SIG-M5 treated with dmso at 0.1 percent for 504 hours (cell line): ENCODE measurements around the gene FRMD8.

Source experiments
- DNase-seq: peaks from one replicate; lab custom pipeline; 2025; ENCODE audit not compliant: unreplicated experiment; lab: John Stamatoyannopoulos, UW

Gene FRMD8

DNA sequence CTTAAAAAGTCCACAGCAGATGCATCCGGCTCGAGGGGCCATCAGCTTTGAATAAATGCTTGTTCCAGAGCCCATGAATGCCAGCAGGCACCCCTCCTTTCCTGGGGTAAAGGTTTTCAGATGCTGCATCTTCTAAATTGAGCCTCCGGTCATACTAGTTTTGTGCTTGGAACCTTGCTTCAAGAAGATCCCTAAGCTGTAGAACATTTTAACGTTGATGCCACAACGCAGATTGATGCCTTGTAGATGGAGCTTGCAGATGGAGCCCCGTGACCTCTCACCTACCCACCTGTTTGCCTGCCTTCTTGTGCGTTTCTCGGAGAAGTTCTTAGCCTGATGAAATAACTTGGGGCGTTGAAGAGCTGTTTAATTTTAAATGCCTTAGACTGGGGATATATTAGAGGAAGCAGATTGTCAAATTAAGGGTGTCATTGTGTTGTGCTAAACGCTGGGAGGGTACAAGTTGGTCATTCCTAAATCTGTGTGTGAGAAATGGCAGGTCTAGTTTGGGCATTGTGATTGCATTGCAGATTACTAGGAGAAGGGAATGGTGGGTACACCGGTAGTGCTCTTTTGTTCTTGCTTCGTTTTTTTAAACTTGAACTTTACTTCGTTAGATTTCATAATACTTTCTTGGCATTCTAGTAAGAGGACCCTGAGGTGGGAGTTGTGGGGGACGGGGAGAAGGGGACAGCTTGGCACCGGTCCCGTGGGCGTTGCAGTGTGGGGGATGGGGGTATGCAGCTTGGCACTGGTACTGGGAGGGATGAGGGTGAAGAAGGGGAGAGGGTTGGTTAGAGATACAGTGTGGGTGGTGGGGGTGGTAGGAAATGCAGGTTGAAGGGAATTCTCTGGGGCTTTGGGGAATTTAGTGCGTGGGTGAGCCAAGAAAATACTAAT, 38.0 kb downstream of the FRMD8 start:
- peak; percentile 64 for DNase-seq

GRCh38 chr11:65425105-65425970, 38.9 kb downstream of the FRMD8 start:
- peak; percentile 86 for DNase-seq

- DNase-seq, result peak; percentile 99
Measured at GRCh38 chr11:65425971-65426838, 39.8 kb downstream of the FRMD8 start.

GRCh38 chr11:65426839-65427690, 40.6 kb downstream of the FRMD8 start:
- DNase-seq, result no peak

- no peak for DNase-seq
Measured at GRCh38 chr11:65427691-65428577, 41.5 kb downstream of the FRMD8 start.

DNA sequence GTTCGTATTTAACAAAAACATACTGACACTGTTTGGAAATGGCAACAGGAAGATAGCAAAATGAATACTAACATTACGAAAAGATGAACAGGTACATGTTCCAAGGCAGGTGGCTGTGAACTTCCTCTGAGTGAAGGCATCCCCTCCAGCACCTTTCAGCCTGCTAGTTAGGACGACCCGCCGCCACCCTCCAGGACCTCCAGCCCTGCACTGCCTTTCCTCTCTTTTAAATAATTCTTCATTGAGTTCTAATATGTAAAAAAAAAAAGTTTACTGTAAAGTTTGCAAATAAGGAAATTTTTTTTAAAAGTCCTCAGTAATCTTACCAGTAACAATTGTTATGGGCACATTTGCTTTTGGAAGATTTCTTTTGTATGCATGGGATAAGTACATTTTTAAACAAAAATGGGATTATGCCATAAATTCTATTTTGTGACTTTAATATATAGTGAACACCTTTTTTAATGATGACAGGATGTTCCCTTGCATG, 42.2 kb downstream of the FRMD8 start:
- no peak for DNase-seq

- DNase-seq, result peak; percentile 44
Measured at GRCh38 chr11:65429068-65429681, 42.7 kb downstream of the FRMD8 start.

- peak; percentile 52 for DNase-seq
Measured at GRCh38 chr11:65429724-65430405, 43.4 kb downstream of the FRMD8 start.

DNA sequence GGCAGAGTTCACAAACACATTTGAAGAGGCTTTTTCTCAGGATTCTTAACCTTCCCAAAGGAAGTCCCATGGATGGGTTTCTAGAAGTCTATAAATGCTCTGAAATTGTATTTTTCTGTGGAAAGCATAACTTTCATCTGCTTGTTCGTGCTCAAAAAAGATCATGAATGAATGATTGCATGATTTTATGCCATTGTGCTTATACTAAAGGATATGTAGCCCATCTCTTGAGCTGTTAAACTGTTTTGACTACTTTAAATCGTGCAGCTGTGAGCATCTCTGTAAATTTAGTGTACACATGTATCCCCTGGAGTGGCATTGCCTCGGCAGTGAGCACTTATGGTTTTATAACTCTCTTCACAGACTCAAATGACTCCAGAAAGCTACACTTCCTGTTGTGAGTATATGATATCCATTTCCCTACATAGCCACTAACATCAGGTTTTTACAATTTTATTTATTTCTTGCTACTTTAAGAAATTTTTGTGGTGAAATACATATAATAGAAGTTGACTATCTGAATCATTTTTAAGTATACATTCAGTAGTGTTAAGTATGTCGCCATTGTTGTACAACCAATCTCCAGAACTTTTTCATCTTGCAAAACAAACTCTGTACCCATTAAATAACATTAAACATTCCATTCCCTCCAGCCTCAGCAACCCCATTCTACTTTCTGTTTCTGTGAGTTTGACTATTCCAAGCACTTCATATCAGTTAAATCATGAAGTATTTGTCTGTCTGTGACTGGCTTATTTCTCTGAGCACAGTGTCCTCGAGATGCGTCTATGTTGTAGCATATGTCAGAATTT, 44.2 kb downstream of the FRMD8 start:
- no peak for DNase-seq

GRCh38 chr11:65431451-65432099, 45.1 kb downstream of the FRMD8 start:
- DNase-seq, result peak; percentile 60

DNA sequence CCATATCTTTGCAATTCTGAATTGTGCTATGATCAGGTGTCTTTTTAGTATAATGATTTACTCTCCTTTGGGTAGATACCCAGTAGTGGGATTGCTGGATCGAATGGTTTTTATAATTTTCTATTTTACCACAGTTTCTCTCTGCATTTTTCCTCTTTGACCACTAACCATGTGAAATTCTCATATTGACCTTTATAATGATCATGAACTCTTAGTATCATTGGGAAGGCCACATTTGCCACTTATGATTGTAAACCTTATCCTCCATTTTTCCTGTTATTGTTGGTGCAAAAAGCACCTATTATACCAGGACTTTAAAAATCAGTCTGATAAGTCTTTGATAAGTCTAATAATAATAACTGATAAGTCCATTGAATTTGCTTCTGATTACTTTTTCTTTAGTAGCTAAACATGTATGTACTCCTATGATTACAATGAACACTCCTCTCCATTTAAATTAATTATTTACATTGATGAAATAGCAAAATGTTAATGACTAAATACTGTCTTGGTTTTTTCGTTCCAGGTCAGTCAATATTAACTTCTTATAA, 45.7 kb downstream of the FRMD8 start:
- no peak for DNase-seq

GRCh38 chr11:65432686-65433582, 46.5 kb downstream of the FRMD8 start:
- peak; percentile 31 for DNase-seq

- no peak for DNase-seq
Measured at GRCh38 chr11:65433657-65434056, 47.2 kb downstream of the FRMD8 start.

DNA sequence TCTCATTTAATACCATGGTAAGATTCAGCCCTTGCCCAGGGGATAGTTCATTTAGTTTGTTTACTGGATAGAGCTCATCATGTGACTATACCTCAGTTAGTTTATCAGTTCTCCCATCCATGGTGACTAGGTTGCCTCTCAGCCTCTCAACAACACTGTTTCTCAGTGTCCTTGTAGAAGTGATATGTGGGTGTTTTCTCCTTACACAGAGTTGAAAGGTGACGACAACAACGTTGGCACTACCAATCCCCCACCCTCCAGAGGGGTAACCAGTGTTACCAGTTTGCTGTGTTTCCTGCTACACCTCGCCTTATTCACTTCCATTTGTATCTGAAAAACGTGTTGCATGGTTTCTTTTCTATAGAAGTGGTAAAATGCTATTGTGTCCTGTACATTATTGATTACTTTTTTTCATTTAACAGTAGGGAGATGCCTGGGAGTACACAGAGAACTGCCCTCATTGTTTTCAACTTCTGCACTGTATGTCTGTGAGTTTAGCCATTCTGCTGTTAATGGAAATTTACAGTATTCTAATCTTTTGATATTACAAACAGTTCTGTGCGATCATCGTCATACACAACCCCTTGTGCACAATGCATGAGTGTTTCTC, 47.7 kb downstream of the FRMD8 start:
- no peak for DNase-seq
